ENCODE measurements around the gene PRDM16. TPM values are rescaled to one million over a fixed set of nuclear protein-coding genes. Genes with fewer than 3 reads are reported as not detected.
A peak's percentile ranks its signal among the peaks of the same experiment; 100 is the strongest.

The PRDM16 gene
- total RNA-seq, 1 donor from 2014 or later: 5.6 TPM

- DNase-seq (ENCODE audit: low read depth): no peak
- no peaks in the 10 kb centered on the region for H3K36me3 ChIP-seq (ENCODE audit: control insufficient read depth, insufficient read depth, low read length)
- H3K27me3 ChIP-seq (ENCODE audit: control insufficient read depth, insufficient read depth, low read length): peaks cover 2% of the 10 kb centered on the region
- no peak for TF ChIP-seq CTCF (IDR thresholded peaks at IDR 0.05; ENCODE audit: insufficient read depth, low read length, poor library complexity, severe bottlenecking)
- H3K4me3 ChIP-seq (ENCODE audit: low read depth, low read length): no peak overlapping the region
Observed at GRCh38 chr1:3308053-3308452, 239.1 kb downstream of the PRDM16 start.

GRCh38 chr1:3310718-3311400 is 241.9 kb downstream of the PRDM16 start:
- no peak overlapping the region for H3K4me3 ChIP-seq (ENCODE audit: low read depth, low read length)
- peaks cover 2% of the 10 kb centered on the region for H3K27me3 ChIP-seq (ENCODE audit: control insufficient read depth, insufficient read depth, low read length)
- no peaks in the 10 kb centered on the region for H3K36me3 ChIP-seq (ENCODE audit: control insufficient read depth, insufficient read depth, low read length)
- TF ChIP-seq CTCF (IDR thresholded peaks at IDR 0.05; ENCODE audit: insufficient read depth, low read length, poor library complexity, severe bottlenecking): no peak
- no peak for DNase-seq (ENCODE audit: low read depth)

DNA sequence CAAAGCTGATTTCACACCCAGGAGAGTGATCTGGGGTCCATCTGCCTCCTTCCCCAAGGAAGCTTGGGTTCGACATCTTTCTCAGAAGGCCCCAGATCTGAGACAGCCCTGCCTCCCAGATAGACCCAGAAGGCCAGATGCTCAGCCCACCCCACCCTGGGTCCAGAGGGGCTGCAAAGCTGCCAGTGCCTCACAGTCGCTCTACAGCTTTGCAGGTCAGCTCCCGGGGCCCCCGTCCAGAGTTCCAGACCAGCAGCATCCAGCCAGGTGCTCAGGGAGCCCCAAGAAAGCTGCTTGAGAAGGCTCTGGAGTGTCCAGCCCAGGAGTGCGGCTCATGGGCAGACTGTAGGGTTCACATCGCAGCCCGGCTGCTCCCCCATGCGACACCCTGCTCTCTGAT is 242.7 kb downstream of the PRDM16 start:
- no peak for DNase-seq (ENCODE audit: low read depth)
- H3K27me3 ChIP-seq (ENCODE audit: control insufficient read depth, insufficient read depth, low read length): peaks cover 2% of the 10 kb centered on the region
- TF ChIP-seq CTCF (IDR thresholded peaks at IDR 0.05; ENCODE audit: insufficient read depth, low read length, poor library complexity, severe bottlenecking): no peak
- H3K36me3 ChIP-seq (ENCODE audit: control insufficient read depth, insufficient read depth, low read length): no peaks in the 10 kb centered on the region
- H3K4me3 ChIP-seq (ENCODE audit: low read depth, low read length): no peak overlapping the region

- no peak for DNase-seq (ENCODE audit: low read depth)
- Histone ChIP-seq H3K36me3 (ENCODE audit: control insufficient read depth, insufficient read depth, low read length) (no peaks in the 10 kb centered on the region), H3K27me3 (ENCODE audit: control insufficient read depth, insufficient read depth, low read length) (peaks cover 2% of the 10 kb centered on the region), H3K4me3 (ENCODE audit: low read depth, low read length) (no peak overlapping the region)
- no peak for TF ChIP-seq CTCF (IDR thresholded peaks at IDR 0.05; ENCODE audit: insufficient read depth, low read length, poor library complexity, severe bottlenecking)
Observed at GRCh38 chr1:3312310-3312897, 243.4 kb downstream of the PRDM16 start.

GRCh38 chr1:3312898-3313575 is 244.0 kb downstream of the PRDM16 start:
- H3K27me3 ChIP-seq (ENCODE audit: control insufficient read depth, insufficient read depth, low read length): peaks cover 2% of the 10 kb centered on the region
- no peak for TF ChIP-seq CTCF (IDR thresholded peaks at IDR 0.05; ENCODE audit: insufficient read depth, low read length, poor library complexity, severe bottlenecking)
- no peaks in the 10 kb centered on the region for H3K36me3 ChIP-seq (ENCODE audit: control insufficient read depth, insufficient read depth, low read length)
- no peak overlapping the region for H3K4me3 ChIP-seq (ENCODE audit: low read depth, low read length)
- DNase-seq (ENCODE audit: low read depth): peak; percentile 88

All from kidney epithelial cell (primary cell).